ENCODE measurements around the gene OSER1. TPM values are rescaled to one million over a fixed set of nuclear protein-coding genes. Genes with fewer than 3 reads are reported as not detected.

OSER1 gene
- total and polyA plus RNA-seq, 9 of the 15 experiments (the other 6 are each of a cell fraction or from before 2014, with no cell fraction given): 15.5 to 57.3 (median 19.9) TPM

- DNase-seq (ENCODE audit: extremely low read depth in 1 of 4, low spot score in 3 of 4) (no peak), FAIRE-seq (no peak), ATAC-seq (no peak; the same call in 2 of the 3 replicates)
- BruUV-seq (replicated peaks): no TSS peak
- H3K79me2 ChIP-seq (ENCODE audit: control insufficient read depth, insufficient read depth, low read length): no peaks in the 10 kb centered on the region
- H3K4me3 ChIP-seq: no peak overlapping the region
- intact Hi-C loops (cut with micrococcal nuclease): no loop called here
- in situ Hi-C loops (cut with MboI): no loop called here
- no peaks in the 10 kb centered on the region for H3K9me1 ChIP-seq (ENCODE audit: control insufficient read depth, insufficient read depth, low read length)
- TF ChIP-seq HOMEZ (CRISPR knock-in tag; IDR thresholded peaks at IDR 0.05) (no peak), MAFG (tag; conservative IDR thresholded peaks at IDR 0.05) (no peak), ZBTB49 (CRISPR knock-in tag; IDR thresholded peaks at IDR 0.05; ENCODE audit: borderline replicate concordance) (no peak), NR2C1 (IDR thresholded peaks at IDR 0.05) (no peak), NR2C1 (tag; IDR thresholded peaks at IDR 0.05) (0 out of 2 replicates have a peak, but pooled peaks have one; percentile 12)
- H3K27ac ChIP-seq (ENCODE audit: extremely low read depth, low read depth, low read length): no peak overlapping the region
- ChIA-PET CTCF (ENCODE audit: low intra/inter-chr PET ratio) (no interaction called here), POLR2A (no interaction called here)
- no peak overlapping the region for H2AFZ ChIP-seq (ENCODE audit: low read depth, low read length)
- no peak overlapping the region for H3K9ac ChIP-seq (ENCODE audit: insufficient read depth in 1 of 2, low read depth in 2 of 2, low read length in 2 of 2)
- H3K27me3 ChIP-seq (ENCODE audit: control insufficient read depth in 2 of 2, insufficient read depth in 2 of 2, low read length in 2 of 2): peaks cover 2 to 6% of the 10 kb centered on the region in 2 experiments; a peak in 1 of 5 replicates
- H3K9me3 ChIP-seq (replicated peaks; ENCODE audit: control insufficient read depth, insufficient read depth, low read depth, low read length): no peaks in the 10 kb centered on the region
- H3K36me3 ChIP-seq (ENCODE audit: control insufficient read depth, insufficient read depth, low read length): no peaks in the 10 kb centered on the region
- H4K20me1 ChIP-seq (replicated peaks; ENCODE audit: control insufficient read depth, insufficient read depth, low read length): peaks cover 8% of the 10 kb centered on the region
- WGBS (ENCODE audit: insufficient coverage, low coverage, missing lambda C conversion rate): 10% methylated on average over 19 of the region's 21 CpGs
- no peaks in the 10 kb centered on the region; a peak in 1 of 5 replicates for H3K4me1 ChIP-seq (replicated peaks in 1 of 2; ENCODE audit: control insufficient read depth in 2 of 2, insufficient read depth in 2 of 2, low read length in 2 of 2)
- no peak overlapping the region for H3K4me2 ChIP-seq (ENCODE audit: insufficient read depth, low read length)
Measured at GRCh38 chr20:44256961-44257360, 46.4 kb upstream of the OSER1 start.
